Measurements from ENCODE around the gene TCF7L2.

TCF7L2 gene

GRCh38 chr10:112999102-112999501 is 49.1 kb downstream of the TCF7L2 start:
- no peak for TF ChIP-seq CTCF (IDR thresholded peaks at IDR 0.05; ENCODE audit: insufficient read depth, missing control alignments)
- DNase-seq (ENCODE audit: insufficient read length, low spot score) (no peak), FAIRE-seq (no peak)

GRCh38 chr10:113000442-113000841 is 50.4 kb downstream of the TCF7L2 start:
- no peak for DNase-seq (ENCODE audit: insufficient read length, low spot score)
- no peak for FAIRE-seq
- TF ChIP-seq CTCF (IDR thresholded peaks at IDR 0.05; ENCODE audit: insufficient read depth, missing control alignments) = no peak

GRCh38 chr10:113000876-113001598 is 51.0 kb downstream of the TCF7L2 start:
- no peak for TF ChIP-seq CTCF (IDR thresholded peaks at IDR 0.05; ENCODE audit: insufficient read depth, missing control alignments)
- no peak for FAIRE-seq
- no peak for DNase-seq (ENCODE audit: insufficient read length, low spot score)

GRCh38 chr10:113001599-113002448 is 51.8 kb downstream of the TCF7L2 start:
- no peak for DNase-seq (ENCODE audit: insufficient read length, low spot score)
- TF ChIP-seq CTCF (IDR thresholded peaks at IDR 0.05; ENCODE audit: insufficient read depth, missing control alignments) = no peak
- FAIRE-seq = no peak

GRCh38 chr10:113002449-113002777 is 52.4 kb downstream of the TCF7L2 start:
- DNase-seq (ENCODE audit: insufficient read length, low spot score) (no peak), FAIRE-seq (no peak)
- no peak for TF ChIP-seq CTCF (IDR thresholded peaks at IDR 0.05; ENCODE audit: insufficient read depth, missing control alignments)

- no peak for FAIRE-seq
- DNase-seq (ENCODE audit: insufficient read length, low spot score) = no peak
- no peak for TF ChIP-seq CTCF (IDR thresholded peaks at IDR 0.05; ENCODE audit: insufficient read depth, missing control alignments)
Observed at GRCh38 chr10:113003052-113003451, 53.0 kb downstream of the TCF7L2 start.
